Activated CD8-positive, alpha-beta memory T cell treated with anti-CD3 and anti-CD28 coated beads for 48 hours (primary cell): ENCODE results near the gene PRKAA2.

Source experiments
- DNase-seq, 3 experiments: peaks; one replicate each; pipeline ENCODE4 v3.0.0-alpha.2; 2020; ENCODE audit warnings: low read depth in 2 of 3, low spot score in 2 of 3

PRKAA2 gene

DNA sequence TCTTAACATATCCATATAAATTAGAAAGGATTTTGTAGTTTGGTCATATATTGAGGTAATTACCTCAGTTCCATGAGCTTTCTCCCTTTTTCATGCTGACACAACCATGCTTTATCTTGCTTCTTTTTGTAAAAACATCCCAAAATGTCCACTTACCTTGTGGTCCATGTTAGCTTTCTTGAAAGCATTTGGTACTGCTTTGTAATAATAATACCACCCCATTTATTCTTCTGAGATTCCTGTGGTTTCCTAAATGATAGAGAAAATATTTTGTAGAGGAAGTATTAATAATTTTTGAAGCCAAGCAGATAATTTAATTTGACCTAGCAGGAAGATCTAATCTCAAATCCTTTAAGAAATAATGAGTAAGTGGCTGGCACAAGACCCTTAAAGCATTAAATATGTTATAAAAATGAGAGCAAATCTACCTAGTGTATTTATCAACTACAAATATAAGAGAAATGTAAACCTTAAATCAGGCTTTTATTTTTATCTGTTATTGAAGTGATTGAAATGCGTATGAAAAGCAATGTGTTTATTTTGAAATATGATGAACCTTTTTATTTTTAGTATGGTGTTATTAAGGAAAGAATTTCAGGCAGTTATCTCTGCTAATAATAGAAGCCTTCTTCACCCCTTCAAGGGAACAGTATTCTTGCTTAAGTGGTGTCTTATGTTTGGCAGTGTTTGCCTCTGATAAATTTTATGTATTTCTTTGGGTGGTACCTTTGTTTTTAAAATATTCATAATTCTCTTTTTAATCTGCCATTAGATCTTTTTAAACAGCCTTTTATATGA is 9.2 kb downstream of the PRKAA2 start:
- no peak for DNase-seq

DNA sequence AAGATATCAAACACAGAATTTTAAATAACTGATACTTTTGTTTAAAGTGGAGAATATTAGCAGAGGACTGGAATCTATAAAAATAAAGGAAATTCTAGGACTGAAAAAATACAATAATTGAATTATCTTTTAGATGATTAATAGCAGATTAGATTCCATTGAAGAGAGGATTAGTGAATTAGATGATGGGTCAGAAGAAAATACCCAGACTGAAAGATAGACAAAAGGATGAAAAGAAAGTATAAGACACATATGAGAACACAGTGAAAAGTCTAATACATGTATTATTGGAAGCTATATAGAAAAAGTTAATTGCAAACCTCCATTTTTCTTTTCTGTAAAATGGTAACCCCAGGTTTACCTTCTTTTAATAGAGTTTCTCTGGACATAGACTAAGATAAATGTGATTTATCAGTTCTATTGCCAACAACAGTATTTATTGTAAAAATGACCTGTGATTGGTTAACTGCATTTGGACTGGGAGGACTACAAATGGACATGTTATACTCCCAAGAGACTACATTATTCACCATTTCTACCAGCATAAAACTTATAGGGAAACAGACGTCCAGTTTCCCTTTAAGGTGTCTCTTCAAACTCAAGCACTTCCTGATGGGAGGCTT is 11.0 kb downstream of the PRKAA2 start:
- no peak for DNase-seq

DNA sequence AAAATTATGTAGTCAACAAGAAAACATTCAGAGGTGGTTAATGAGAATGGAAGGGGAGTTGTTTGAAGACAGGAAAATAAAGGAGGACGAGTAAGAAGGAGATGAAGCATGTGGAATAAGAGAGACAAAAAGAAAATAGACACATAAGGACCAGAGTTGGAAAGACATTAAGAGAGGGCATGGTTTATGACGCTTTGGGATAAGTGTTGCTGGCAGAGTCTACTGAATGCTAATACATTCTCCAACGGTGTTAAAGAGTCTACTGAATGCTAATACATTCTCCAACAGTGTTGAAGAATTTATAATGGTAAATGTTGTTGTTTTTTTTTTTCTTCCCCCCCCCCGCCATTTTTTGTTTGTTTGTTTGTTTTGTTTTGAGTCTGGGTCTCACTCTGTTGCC is 13.1 kb downstream of the PRKAA2 start:
- no peak for DNase-seq

DNA sequence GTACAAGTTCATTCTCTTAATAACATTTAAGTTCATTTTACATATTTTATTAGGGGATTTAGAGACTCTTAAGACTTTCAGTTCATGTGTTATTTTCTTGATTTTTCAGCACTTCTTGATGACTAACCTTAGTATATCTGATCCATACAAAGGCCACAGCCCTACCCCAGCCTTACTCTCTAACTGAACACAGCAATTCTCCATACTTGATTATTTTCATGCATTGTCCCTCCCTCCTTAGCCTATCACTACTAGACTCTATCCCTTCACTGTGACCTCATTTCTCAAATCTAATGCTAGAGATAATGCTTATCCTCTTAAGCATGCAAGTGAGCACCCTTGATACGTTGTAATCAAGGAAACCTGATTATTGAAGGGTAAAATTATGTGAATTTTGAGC is 15.2 kb downstream of the PRKAA2 start:
- no peak for DNase-seq

DNA sequence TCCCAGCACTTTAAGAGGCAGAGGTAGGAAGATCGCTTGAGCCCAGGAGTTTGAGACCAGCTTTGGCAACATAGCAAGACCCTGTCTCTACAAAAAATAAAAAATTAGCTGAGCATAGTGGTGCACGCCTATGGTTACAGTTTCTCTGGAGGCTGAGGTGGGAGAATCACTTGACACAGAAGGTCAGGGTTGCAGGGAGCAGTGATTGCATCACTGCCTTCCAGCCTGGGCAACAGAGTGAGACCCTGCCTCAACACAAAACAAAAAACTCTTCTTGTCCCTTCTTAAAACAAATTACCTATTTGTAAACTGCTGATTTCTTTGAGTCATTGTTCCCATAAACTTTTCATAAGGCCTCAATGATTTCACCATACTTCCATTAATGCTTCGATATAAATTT is 18.7 kb downstream of the PRKAA2 start:
- DNase-seq, result no peak

DNA sequence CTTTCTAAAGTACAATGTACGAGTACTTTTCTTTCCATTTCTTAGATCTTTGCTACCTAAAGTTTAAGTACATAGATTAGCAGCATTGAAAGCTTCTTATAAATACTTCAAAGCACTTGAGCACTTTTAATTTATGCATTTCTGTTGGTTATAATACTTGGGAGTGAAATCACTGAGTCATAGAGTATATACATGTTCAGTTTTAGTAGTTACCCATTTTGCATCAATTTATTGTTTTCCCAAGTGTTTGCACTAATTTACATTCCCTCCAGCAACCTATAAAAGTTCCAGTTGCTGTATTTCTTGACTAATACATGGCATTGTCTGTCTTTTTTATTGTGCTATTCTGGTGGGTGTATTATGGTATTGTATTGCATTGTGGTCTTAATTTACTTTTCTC is 20.3 kb downstream of the PRKAA2 start:
- no peak for DNase-seq

DNA sequence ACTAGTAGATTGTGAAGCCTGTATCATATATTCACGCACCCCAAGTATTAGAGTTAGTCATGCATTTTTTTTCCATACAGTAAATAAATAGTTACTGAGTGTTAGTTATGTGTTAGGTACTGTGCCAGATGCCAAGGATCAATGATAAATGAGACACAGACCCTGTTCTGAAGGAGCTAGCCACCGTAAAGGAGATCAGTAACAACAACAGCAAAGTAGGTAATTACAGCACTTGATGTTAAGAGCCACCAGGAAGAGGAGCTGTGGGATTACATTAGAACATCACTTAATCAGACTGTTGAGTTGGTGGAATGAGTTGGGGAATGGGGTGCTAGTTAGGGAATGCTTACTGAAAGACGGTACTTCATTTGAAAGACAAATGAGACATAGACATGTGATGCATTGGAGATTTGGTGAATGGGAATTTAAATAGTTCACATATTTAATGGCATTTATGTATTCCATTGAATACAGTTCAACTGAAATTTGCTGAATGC is 21.0 kb downstream of the PRKAA2 start:
- DNase-seq, result no peak

DNA sequence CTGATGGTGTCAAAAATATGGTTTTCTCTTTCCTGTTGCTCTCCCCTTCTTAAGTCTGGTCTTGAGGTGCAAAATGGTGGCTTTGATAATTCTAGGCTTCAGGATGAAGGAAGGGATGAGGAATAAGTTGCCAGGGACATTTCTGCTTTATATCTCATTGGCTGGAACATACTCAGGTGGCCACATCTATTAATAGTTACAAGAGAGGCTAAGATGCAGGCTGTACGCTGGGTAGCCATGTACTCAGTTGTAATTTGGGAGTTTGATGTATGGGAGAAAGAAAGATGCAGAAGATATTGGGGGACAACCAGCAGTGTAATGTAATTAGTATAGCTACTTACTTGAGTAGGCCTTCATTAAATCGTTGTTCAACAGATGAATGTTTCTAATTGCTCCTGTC is 25.2 kb downstream of the PRKAA2 start:
- DNase-seq, result no peak

DNA sequence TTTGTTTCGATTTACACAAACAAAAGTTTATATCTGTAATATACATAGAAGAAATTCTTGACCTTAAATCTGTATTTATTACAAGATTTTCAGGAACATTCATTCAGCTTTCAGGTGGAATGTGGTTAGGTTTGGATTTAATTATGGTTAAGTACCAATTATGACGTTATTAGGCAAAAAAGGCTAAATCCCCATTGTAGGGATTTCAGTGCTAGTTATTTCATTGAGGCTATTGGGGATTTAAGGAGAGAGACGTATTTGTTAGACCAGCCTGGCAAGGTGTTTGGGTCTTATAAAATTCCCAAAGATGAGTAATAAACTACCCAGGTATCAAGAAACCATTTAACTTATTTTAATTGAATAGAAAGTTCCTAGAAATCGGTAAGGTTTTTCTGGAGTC is 26.0 kb downstream of the PRKAA2 start:
- DNase-seq, result no peak

DNA sequence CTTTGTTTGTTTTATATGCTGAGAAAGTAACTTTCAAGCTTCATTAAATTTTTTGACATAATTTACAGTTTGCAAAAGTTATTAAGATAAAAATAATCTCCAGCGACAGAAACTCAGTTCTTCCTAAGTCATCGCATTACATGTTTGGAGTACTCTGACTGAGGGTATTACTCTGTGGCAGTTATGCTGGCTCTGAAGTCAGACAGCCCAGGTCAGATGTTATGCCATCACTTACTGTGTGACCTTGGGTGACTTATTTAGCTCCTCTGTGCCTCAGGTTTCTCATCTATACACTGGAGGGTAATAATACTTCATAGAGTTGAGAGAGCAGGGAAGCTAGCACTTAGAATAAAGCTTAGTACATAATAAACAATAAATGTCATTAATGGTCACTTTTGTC is 26.4 kb downstream of the PRKAA2 start:
- DNase-seq, result no peak

DNA sequence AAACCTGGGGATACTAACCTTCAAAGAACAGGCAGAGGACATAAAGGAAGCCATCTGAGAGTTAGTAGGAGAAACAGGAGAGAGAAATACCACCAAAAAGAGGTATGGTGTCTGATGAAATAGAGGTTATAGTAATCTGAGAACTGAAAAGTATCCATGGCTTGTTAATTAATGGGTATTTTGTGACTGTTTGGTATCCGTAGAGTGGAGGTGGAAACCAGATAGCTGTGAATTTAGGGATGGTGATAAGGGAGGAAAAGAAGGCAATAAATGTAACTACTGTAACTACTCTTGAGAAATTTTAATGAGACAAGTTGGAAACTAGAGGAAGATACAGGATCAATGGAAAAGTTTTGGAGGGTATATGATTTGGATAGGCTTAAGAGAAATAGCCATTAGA is 27.5 kb downstream of the PRKAA2 start:
- DNase-seq, result no peak

DNA sequence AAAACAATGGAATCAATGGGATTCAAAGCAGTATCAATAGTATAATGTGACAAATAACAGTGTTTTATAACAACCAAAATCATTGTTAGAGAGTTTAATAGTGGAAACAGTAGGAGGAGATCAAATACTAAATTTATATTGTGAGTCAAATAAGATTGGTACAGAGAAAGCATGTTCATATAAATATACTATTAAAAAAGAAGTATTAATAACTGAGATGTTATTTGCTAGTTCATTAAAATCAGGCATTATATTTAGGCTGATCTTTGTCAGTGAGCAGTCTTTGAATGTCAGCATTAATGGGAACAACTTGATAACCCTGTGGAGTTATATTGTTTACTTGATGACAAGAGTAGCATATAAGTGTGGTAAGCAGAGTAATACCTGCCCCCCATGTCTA is 30.6 kb downstream of the PRKAA2 start:
- no peak for DNase-seq

DNA sequence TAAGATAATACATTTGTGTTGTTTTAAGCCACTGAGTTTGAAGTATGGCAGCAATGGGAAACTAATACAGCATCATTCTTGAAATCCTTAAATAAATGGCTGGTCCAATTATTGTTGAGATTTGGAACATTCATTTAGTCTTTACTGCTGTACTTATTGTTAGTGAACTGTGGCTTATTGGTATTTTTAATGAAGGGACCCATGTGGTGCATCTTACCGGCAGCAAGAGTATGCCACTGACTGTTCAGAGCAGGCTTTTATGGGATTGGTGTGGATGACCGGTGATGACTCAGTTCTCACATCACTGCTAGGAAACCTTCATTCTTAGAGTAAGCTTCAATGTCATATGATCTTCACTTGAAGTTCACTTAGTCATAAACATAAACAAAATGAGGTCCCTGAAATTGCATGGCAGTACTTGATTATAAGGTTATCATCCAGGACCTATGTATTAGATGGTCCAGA is 31.5 kb downstream of the PRKAA2 start:
- DNase-seq, result no peak

DNA sequence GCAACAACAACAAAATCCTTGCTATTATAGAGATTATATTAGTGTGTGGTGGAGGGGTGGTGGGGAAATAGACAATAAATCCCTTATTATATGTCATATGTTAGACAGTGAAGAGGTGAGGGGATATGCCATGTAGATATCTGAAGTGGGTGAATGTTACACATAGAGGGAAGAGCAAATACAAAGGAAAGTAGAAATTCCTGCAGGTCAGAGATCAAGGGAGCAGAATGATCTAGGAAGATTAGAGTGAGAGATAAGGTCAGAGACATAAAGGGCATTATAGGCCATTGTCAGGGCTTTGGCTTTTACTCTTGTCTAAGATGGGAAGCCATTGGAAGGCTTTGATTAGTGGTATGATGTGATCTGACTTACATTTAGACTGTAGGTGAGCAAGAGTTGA is 38.5 kb downstream of the PRKAA2 start:
- no peak for DNase-seq

DNA sequence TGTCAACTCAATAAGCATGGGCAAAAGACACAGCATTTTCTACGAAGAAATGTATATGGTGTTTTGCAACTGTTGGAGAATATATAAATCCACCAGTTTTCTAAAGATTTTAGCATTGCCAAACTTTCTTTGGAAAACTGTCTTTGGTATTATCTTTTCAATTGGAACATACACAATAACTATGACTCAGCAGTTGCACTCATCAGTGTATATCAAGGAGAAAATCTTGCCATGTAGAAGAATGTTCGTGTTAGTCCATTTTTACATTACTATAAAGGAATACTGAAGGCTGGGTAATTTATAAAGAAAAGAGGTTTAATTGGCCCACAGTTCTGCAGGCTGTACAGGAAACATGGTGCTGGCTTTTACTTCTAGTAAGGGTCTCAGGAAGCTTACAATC is 41.1 kb downstream of the PRKAA2 start:
- no peak for DNase-seq

DNA sequence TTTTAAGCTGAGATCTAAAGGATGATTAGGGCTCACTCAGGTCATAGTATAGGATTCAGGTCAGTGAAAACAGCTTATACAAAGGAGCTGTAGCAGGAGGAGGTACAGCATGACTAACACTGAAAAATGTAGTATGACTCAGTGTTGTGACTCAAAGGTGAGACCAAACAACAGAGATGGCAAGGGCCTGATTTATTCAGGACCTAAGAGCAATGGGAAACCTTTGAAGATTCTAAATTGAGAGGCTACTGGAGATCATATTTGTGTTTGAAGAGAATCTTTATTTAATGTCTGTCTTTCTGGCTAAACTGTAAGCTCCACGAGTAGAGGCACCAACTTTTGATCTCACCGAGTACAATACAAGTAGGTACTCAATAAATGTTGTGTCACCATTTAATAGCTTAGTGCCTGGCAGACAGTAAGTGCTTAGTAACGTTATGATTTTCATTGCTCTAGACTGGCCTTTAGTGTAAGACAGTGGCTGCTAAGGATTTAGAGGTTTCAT is 43.5 kb downstream of the PRKAA2 start:
- DNase-seq, result no peak

DNA sequence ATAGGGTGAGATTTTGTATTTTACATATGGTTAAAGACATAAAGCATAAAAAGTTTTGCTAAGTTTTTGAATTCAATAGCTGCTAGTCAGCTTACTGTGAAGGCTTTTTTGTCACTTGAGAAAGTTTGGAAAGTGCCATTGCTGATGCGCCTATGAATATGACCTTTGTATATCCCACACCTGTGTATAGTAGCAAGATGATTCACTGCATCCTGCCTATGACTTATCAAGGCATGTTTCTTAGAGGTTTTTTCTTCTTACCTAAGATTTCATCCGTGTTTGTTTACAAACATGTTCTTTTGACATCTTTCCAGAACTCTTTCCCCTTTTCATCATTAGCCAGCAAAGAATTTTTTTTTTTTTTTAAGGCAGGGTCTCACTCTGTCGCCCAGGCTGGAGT is 51.5 kb downstream of the PRKAA2 start:
- DNase-seq, result no peak

DNA sequence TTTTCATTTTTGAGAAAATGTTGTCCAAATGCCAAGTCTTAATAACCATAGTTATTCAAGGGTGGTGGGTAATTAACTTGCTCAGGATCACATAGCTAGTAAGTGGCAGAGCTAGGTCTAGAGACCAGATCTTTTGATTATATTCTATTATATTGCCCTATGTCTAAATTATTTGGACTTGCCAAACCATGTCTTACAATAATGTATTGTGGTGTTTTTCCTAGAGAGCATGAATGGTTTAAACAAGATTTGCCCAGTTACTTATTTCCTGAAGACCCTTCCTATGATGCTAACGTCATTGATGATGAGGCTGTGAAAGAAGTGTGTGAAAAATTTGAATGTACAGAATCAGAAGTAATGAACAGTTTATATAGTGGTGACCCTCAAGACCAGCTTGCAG is 58.6 kb downstream of the PRKAA2 start:
- no peak for DNase-seq

DNA sequence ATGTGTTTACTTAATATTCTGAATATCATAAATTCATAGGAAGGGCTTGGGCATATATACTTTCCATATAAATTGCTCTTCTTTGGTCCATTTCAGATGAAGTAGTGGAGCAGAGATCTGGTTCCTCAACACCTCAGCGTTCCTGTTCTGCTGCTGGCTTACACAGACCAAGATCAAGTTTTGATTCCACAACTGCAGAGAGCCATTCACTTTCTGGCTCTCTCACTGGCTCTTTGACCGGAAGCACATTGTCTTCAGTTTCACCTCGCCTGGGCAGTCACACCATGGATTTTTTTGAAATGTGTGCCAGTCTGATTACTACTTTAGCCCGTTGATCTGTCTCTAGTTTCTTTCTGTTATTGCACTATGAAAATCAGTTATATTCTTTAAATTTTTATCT is 62.3 kb downstream of the PRKAA2 start:
- no peak for DNase-seq

DNA sequence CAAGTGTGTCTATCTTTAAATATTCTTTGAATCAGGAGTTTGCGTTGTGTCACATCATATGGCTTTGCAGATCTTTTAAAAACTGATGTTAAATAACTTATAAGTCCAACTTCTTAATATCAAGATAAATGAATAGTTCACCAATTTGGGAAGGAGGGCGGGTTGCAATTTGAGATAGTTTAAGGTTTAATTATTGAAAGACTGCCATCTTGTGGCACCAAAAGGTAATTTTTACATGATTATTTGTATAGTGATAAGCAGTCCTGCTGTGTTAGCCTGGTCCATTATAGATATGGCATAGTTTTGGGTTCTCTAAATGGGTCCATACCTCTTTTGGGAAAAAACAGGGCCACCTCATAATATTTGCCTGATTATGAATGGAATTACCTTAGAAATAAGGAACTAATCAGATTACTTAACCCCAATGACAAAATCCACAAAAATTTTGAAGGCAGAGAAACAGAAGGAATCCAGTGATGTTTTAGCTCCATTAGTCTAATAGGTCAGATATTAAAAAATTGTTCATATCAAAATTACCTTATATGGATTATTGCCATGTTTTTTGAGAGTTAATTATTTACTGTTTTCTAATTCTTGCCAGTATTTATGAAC is 64.3 kb downstream of the PRKAA2 start:
- DNase-seq, result no peak

DNA sequence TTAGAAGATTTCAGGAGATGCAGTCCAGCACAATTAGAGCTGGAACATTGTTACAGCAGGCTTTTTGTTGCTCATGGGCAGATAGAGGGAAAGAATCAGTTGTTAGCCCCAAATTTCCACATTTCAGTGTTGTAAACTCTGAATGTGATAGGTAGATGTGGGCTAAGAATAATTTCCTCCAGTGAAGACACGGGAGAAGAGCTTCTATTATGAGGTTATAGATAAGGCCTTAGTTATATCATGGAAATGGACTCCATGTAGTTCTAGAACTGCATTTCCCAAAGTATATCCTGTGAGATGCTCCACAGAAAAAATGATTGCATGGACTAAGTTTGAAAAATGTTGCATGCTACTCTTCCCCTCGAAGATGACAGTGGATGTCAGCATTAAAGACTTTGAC is 64.9 kb downstream of the PRKAA2 start:
- no peak for DNase-seq

DNA sequence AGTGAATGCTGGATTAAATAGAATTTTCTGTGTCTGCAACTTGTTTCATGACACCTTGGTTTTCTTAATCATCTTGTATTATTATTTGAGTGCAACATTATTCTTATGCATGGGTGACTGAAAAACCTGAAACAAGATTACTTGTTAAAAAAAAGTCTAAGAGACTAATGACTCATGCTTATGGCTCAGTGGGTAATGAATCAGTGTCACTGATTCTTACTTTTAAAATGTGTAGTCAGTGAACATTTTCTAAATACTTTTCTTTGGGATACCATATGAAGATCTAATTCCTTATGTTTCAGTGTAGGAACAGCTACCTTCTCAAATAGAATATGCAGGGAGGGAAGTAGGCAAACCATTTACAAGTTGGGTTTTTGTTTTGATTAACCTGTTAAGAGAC is 65.5 kb downstream of the PRKAA2 start:
- DNase-seq, result no peak
